GM15510 (cell line): ENCODE measurements around the gene NOL4L.

Experiments
- POLR2A ChIP-seq: IDR thresholded peaks from 3 replicates; pipeline ENCODE4 v1.6.1; 2011; ENCODE audit warnings: borderline replicate concordance; ENCODE audit not compliant: insufficient read length; ENCODE audit errors: extremely low read depth

Gene NOL4L

DNA sequence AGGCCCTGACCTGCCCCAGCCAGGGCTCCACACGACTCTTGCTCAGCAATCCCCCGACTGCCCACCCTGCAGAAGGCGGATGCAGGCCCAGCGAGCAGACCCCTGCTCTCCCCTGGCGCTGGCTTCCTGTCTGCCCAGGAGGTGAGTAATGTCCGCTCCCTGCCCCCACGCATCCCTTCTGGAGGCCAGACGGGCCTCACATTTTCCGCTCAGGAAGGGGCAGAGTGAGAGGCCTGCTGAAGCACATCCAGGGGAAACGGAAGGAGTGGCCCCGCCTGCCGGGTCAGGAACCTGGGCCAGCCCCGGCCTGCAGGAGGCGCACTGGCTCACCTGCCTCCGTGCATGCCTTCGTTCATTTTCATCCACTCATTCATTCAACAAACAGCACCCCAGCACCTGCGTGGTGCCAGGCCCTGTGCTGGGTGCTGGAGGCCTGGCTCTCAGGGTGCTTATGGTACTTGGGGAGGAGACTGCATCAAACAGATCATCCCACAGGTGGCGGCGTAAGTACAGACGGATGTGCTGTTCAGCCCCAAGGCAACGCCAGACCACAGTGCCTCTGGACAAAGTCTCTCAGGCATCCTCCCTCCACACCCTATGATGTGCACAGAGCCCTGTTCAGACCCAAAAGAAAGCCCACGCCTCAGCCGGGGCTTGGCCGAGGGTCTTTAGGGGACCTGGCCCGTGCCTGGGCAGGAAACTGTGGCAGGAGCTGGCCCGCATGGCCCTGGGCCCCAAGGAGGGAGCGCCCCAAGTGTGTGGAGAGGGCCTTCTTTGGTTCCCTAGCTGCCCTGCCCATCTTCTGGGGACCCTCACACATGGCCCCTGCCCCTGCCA is 114.9 kb downstream of the NOL4L start:
- TF ChIP-seq POLR2A: no peak

GRCh38 chr20:32468860-32469259 is 116.3 kb downstream of the NOL4L start:
- TF ChIP-seq POLR2A: no peak

- no peak for TF ChIP-seq POLR2A
These were observed 116.9 kb downstream of the NOL4L start for GRCh38 chr20:32468313-32468640.

- no peak for TF ChIP-seq POLR2A
These were observed 117.4 kb downstream of the NOL4L start for GRCh38 chr20:32467506-32468312.

GRCh38 chr20:32466739-32467505 is 118.2 kb downstream of the NOL4L start:
- TF ChIP-seq POLR2A: no peak

- TF ChIP-seq POLR2A: no peak
These were observed 119.8 kb downstream of the NOL4L start for GRCh38 chr20:32465092-32465900.

GRCh38 chr20:32464401-32465091 is 120.6 kb downstream of the NOL4L start:
- no peak for TF ChIP-seq POLR2A

- no peak for TF ChIP-seq POLR2A
These were observed 121.3 kb downstream of the NOL4L start for GRCh38 chr20:32463642-32464400.

DNA sequence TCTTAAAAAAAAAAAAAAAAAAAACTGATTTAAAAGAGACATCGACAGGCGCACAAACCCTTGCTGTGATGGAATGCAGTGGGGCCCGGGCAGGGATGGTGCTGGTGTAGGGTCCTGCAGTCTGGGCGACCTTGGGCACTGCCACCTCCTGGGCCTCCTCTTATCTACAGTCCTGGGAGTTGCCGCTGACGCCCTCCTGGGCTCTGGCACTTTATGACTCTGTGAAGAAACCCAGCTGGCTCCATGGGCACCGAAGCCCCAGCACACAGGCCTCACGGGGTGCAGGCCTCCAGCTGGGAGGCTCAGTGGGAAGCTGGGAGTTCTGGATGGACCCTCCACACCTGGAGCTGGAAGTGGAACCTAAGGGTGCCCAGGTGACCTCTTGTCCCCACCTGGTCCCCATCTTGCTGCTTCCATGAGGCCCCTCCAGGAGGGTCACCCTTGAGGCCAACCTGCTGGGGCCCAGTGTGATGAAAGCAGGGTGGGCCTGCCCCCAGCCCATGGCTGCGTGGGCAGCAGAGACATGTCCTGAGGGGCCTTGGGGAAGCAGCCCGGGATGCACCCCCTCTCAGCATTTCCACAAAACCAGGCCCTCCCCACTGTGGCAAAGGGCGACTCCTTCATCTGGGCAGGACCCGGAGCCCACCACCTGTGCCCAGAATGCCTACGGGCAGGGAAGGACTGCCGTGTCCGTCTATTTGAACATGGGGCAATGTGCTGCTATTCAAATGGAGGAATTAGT is 122.1 kb downstream of the NOL4L start:
- no peak for TF ChIP-seq POLR2A

GRCh38 chr20:32461836-32462600 is 123.1 kb downstream of the NOL4L start:
- no peak for TF ChIP-seq POLR2A

DNA sequence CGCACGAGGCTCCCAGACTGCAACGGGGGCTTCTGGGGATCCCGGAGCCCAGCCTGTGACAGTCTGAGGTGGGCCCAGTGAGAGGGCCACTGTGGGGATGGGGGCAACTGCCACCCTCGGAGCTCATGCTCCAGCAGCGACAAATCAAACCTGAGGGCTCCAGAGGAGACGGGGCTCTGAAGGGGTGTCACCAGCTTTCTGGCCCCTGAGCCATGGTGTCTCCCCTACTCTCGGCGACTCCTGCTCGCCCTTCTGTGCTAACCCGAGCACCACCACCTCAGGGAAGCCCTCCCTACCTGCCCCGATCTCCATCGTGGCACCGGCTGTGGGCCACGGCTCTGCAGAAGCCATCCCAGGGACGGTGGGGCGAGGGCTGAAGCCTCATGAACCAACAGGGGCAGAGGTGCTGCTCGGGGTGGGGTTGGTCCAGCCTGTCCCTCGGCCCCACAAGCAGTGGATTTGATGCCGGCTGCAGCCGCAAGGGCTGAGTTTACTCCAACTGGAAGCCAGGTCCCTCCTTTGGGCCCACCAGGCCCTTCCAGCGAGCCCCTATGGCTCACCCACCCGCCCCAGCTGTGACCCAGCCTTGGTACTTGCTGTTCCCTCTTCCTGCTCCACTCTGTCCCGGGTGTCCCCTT is 124.3 kb downstream of the NOL4L start:
- no peak for TF ChIP-seq POLR2A
